Measurements from ENCODE around the gene CD22. TPM values are rescaled to one million over a fixed set of nuclear protein-coding genes. Genes with fewer than 3 reads are reported as not detected.
A peak's percentile ranks its signal among the peaks of the same experiment; 100 is the strongest.

Gene CD22
- total and polyA plus RNA-seq, 7 experiments from 2014 or later, result 0.70 to 23.9 (median 1.5) TPM

DNA sequence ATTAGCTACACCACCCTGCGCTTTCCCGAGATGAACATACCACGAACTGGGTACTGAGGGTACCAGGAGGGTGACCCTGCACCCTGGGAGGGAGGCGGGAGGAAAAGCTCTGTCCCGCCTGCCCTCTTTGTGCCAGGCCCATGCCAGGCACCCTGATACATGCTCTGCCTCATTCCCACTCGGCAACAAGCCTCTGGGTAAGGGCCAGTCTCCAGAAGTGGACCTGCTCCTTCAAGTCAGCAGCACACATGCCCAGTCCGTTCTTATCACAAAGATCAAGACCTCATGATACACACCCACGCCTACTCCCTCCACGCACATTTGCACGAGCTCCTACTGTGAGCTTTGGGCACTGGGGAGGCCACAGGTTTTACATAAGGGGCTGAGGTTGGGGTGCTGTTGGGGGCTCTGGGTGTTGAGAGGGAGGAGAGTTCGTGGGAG is 16.7 kb downstream of the CD22 start:
- ChIA-PET POLR2A (interaction anchor here (1.2 kb wide), 1 partner anchor 142 kb away, joined by 3 read pairs; no protein-coding TSS in a partner anchor), CTCF (interaction anchor here (0.6 kb wide), 1 partner anchor 116 kb away, joined by 4 read pairs; no protein-coding TSS in a partner anchor)
- peaks cover 0 to 3% (median 0%) of the 10 kb centered on the region in 11 donors for H3K9me3 Mint-ChIP-seq
- peak overlapping the region in 2 of 9 donors; percentile 19 to 77 for H3K27ac Mint-ChIP-seq
- no peak overlapping the region for H3K27ac ChIP-seq (ENCODE audit: low read depth, low read length)
- peaks cover 25 to 38% (median 27%) of the 10 kb centered on the region in 7 donors for H3K4me1 Mint-ChIP-seq
- peak overlapping the region in 4 of 10 donors; percentile 33 to 71 (median 60) for H3K4me3 Mint-ChIP-seq
- no peaks in the 10 kb centered on the region for H3K36me3 Mint-ChIP-seq
- H3K27me3 ChIP-seq (ENCODE audit: control insufficient read depth in 2 of 2, insufficient read depth in 2 of 2, low read length in 2 of 2), result no peaks in the 10 kb centered on the region
- H3K4me1 ChIP-seq (ENCODE audit: control insufficient read depth in 2 of 2, insufficient read depth in 2 of 2, low read length in 2 of 2), result peaks cover 18 to 22% of the 10 kb centered on the region in 2 donors
- no peaks in the 10 kb centered on the region for H3K36me3 ChIP-seq (ENCODE audit: control insufficient read depth in 2 of 3, insufficient read depth in 3 of 3, low read length in 3 of 3)
- H3K27me3 Mint-ChIP-seq, result peaks cover 0 to 17% (median 4%) of the 10 kb centered on the region in 5 donors
- H3K9me3 ChIP-seq (ENCODE audit: control insufficient read depth in 2 of 3, low read length in 3 of 3), result no peaks in the 10 kb centered on the region
- no peak overlapping the region for H3K4me3 ChIP-seq (ENCODE audit: low read length)
- DNase-seq, result no peak
- ATAC-seq, result no peak
- intact Hi-C loops (cut with micrococcal nuclease), result loop anchor here (2.0 to 10.0 kb wide), 2 partner anchors 77 to 201 kb away; partner anchors contain the start of genes USF2 (in 2 of the 2) and FXYD7 (in 1 of the 2)

GRCh38 chr19:35346193-35347052 is 17.4 kb downstream of the CD22 start:
- peak overlapping the region; percentile 36 for H3K4me3 ChIP-seq (ENCODE audit: low read length)
- H3K27ac ChIP-seq (ENCODE audit: low read depth, low read length), result no peak overlapping the region
- DNase-seq (peak; percentile 46 to 84 (median 70)), ATAC-seq (peak; percentile 85)
- H3K9me3 Mint-ChIP-seq, result peaks cover 0 to 3% (median 0%) of the 10 kb centered on the region in 11 donors
- H3K36me3 ChIP-seq (ENCODE audit: control insufficient read depth in 2 of 3, insufficient read depth in 3 of 3, low read length in 3 of 3), result no peaks in the 10 kb centered on the region
- H3K27ac Mint-ChIP-seq, result peak overlapping the region in 8 of 9 donors; percentile 14 to 95 (median 78)
- peaks cover 18 to 22% of the 10 kb centered on the region in 2 donors for H3K4me1 ChIP-seq (ENCODE audit: control insufficient read depth in 2 of 2, insufficient read depth in 2 of 2, low read length in 2 of 2)
- ChIA-PET CTCF (no interaction called here), POLR2A (interaction anchor here (0.8 to 1.2 kb wide), 2 partner anchors 65 to 143 kb away, joined by 3 read pairs; no protein-coding TSS in a partner anchor)
- H3K9me3 ChIP-seq (ENCODE audit: control insufficient read depth in 2 of 3, low read length in 3 of 3), result no peaks in the 10 kb centered on the region
- peak overlapping the region; percentile 45 to 82 (median 63) for H3K4me3 Mint-ChIP-seq
- H3K27me3 ChIP-seq (ENCODE audit: control insufficient read depth in 2 of 2, insufficient read depth in 2 of 2, low read length in 2 of 2), result no peaks in the 10 kb centered on the region
- no peaks in the 10 kb centered on the region for H3K36me3 Mint-ChIP-seq
- intact Hi-C loops (cut with micrococcal nuclease), result loop anchor here (2.0 to 10.0 kb wide), 2 partner anchors 78 to 202 kb away; partner anchors contain the start of genes USF2 (in 2 of the 2) and FXYD7 (in 1 of the 2)
- H3K27me3 Mint-ChIP-seq, result peaks cover 0 to 17% (median 4%) of the 10 kb centered on the region in 5 donors
- H3K4me1 Mint-ChIP-seq, result peaks cover 25 to 38% (median 27%) of the 10 kb centered on the region in 7 donors

DNA sequence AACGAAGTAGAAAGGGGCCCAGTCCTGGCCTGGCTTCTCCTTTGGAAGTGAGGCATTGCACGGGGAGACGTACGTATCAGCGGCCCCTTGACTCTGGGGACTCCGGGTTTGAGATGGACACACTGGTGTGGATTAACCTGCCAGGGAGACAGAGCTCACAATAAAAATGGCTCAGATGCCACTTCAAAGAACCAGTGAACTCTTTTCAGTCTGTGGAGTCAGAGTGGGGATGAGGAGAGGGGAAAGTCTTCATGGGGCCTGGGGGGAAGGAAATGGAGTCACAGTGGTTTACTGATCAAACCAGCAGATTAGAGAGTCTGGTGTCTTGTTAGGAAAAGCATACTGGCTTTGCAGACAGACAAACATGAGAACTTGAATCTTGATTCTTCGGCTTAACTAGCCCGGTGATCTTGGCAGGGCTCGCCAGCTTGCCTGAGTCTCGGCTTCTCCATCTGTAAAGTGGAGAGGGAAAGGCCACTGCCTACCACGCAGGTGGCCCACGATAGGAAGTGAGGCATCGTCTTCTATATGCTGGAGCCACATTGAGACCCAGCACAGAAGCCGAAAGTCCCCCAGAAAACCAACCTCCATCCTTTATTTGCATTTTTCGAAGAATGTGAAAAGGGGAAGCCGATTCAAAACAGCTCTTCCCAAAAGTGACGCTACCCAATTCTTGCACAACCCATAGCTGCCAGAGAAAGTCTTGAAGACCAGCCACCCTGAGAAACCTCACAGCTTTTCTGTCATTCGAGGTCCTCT is 18.4 kb downstream of the CD22 start, which contains the start of gene FFAR1:
Gene FFAR1 (plus strand): TSS at position 732 of the 759 bp plus-strand sequence. CDS start 3,650 bp downstream, outside the sequence.
- H3K36me3 Mint-ChIP-seq, result no peaks in the 10 kb centered on the region
- no peak within 1 kb of the TSS for H3K27ac ChIP-seq (ENCODE audit: low read depth, low read length)

GRCh38 chr19:35347930-35348298 is 18.9 kb downstream of the CD22 start:
- intact Hi-C loops (cut with micrococcal nuclease), result loop anchor here (2.0 to 10.0 kb wide), 2 partner anchors 79 to 203 kb away; partner anchors contain the start of genes USF2 (in 2 of the 2) and FXYD7 (in 1 of the 2)
- Mint-ChIP-seq H3K4me1 (peaks cover 22 to 42% (median 30%) of the 10 kb centered on the region in 7 donors), H3K27ac (peak overlapping the region in 6 of 9 donors; percentile 6 to 95 (median 76)), H3K27me3 (peaks cover 0 to 11% (median 4%) of the 10 kb centered on the region in 5 donors), H3K9me3 (peaks cover 0 to 3% (median 0%) of the 10 kb centered on the region in 11 donors), H3K36me3 (no peaks in the 10 kb centered on the region), H3K4me3 (peak overlapping the region in 9 of 10 donors; percentile 50 to 82 (median 59))
- CTCF ChIA-PET, result interaction anchor here (2.0 kb wide), 1 partner anchor 147 kb away, joined by 4 read pairs; no protein-coding TSS in a partner anchor
- H3K9me3 ChIP-seq (ENCODE audit: control insufficient read depth in 2 of 3, low read length in 3 of 3), result no peaks in the 10 kb centered on the region
- H3K36me3 ChIP-seq (ENCODE audit: control insufficient read depth in 2 of 3, insufficient read depth in 3 of 3, low read length in 3 of 3), result no peaks in the 10 kb centered on the region
- H3K27me3 ChIP-seq (ENCODE audit: control insufficient read depth in 2 of 2, insufficient read depth in 2 of 2, low read length in 2 of 2), result no peaks in the 10 kb centered on the region
- H3K27ac ChIP-seq (ENCODE audit: low read depth, low read length), result no peak overlapping the region
- peaks cover 18 to 26% of the 10 kb centered on the region in 2 donors for H3K4me1 ChIP-seq (ENCODE audit: control insufficient read depth in 2 of 2, insufficient read depth in 2 of 2, low read length in 2 of 2)
- ATAC-seq (no peak), DNase-seq (no peak)
- POLR2A ChIA-PET, result no interaction called here
- H3K4me3 ChIP-seq (ENCODE audit: low read length), result peak overlapping the region; percentile 36

More for the DNA sequence above, 18.4 kb downstream of the CD22 start, which contains the start of gene FFAR1:
- peak; percentile 70 for ATAC-seq
- ChIA-PET CTCF (interaction anchor here (2.0 kb wide), 1 partner anchor 148 kb away, joined by 4 read pairs; no protein-coding TSS in a partner anchor), POLR2A (interaction anchor here (0.8 kb wide), 1 partner anchor 66 kb away, joined by 3 read pairs; no protein-coding TSS in a partner anchor)
- H3K9me3 ChIP-seq (ENCODE audit: control insufficient read depth in 2 of 3, low read length in 3 of 3), result no peaks in the 10 kb centered on the region
- Mint-ChIP-seq H3K4me1 (peaks cover 22 to 38% (median 27%) of the 10 kb centered on the region in 7 donors), H3K4me3 (peak within 1 kb of the TSS; percentile 45 to 82 (median 63)), H3K27me3 (peaks cover 0 to 13% (median 4%) of the 10 kb centered on the region in 5 donors), H3K9me3 (peaks cover 0 to 3% (median 0%) of the 10 kb centered on the region in 11 donors), H3K27ac (peak within 1 kb of the TSS in 8 of 9 donors; percentile 14 to 95 (median 78))
- DNase-seq, result peak; percentile 9 to 71 (median 42)
- H3K4me1 ChIP-seq (ENCODE audit: control insufficient read depth in 2 of 2, insufficient read depth in 2 of 2, low read length in 2 of 2), result peaks cover 18 to 22% of the 10 kb centered on the region in 2 donors
- peak within 1 kb of the TSS; percentile 36 for H3K4me3 ChIP-seq (ENCODE audit: low read length)
- H3K27me3 ChIP-seq (ENCODE audit: control insufficient read depth in 2 of 2, insufficient read depth in 2 of 2, low read length in 2 of 2), result no peaks in the 10 kb centered on the region
- intact Hi-C loops (cut with micrococcal nuclease), result loop anchor here (2.0 to 10.0 kb wide), 2 partner anchors 79 to 203 kb away; partner anchors contain the start of genes USF2 (in 2 of the 2) and FXYD7 (in 1 of the 2)
- H3K36me3 ChIP-seq (ENCODE audit: control insufficient read depth in 2 of 3, insufficient read depth in 3 of 3, low read length in 3 of 3), result no peaks in the 10 kb centered on the region

DNA sequence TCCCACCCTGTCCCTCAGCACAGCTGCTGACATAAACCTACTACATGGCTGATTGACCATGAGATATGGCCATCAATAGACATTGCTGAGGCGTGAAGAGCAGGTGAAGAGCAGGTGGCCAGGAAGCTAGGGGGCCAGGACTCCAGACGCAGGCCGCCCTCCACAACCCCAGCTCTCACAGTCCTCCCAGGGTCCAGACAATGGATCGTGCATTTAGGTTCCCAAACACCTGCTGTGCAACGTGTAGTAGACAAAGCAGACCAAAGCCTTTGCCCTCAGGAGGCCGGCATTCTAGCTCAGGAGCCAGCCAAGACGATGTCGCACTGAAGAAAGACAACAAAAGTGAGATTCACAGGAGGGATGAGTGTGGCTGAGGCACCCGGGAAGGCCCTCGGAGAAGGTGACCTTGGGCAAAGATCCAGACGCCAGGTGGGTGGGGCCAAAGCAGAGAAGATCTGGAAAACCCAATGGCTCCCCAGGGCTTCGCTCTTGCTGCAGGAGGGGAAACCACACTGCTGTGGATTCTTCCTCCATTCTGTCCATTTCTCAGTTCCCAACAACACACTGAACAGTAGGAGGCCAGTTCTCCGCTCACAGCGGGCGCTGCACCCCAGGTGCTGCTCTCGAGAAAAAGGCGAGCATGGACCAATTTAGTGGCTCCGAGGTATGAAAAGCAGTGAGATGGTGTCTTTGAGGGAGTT is 20.1 kb downstream of the CD22 start:
- no peak overlapping the region for H3K4me3 ChIP-seq (ENCODE audit: low read length)
- intact Hi-C loops (cut with micrococcal nuclease), result loop anchor here in 1 of 2 donors (10.0 kb wide), 1 partner anchor 204 kb away; the partner anchor contains the start of gene FXYD7
- CTCF ChIA-PET, result interaction anchor here (2.0 kb wide), 1 partner anchor 146 kb away, joined by 4 read pairs; no protein-coding TSS in a partner anchor
- no peak overlapping the region for H3K27ac ChIP-seq (ENCODE audit: low read depth, low read length)
- peak in 1 of 9 donors; percentile 4 for DNase-seq
- Mint-ChIP-seq H3K27me3 (peaks cover 0 to 7% (median 4%) of the 10 kb centered on the region in 5 donors), H3K4me1 (peaks cover 22 to 44% (median 31%) of the 10 kb centered on the region in 7 donors), H3K4me3 (no peak overlapping the region), H3K9me3 (peaks cover 0 to 3% (median 0%) of the 10 kb centered on the region in 11 donors), H3K36me3 (no peaks in the 10 kb centered on the region), H3K27ac (peak overlapping the region in 1 of 9 donors; percentile 68)
- ATAC-seq, result no peak
- POLR2A ChIA-PET, result no interaction called here
- no peaks in the 10 kb centered on the region for H3K9me3 ChIP-seq (ENCODE audit: control insufficient read depth in 2 of 3, low read length in 3 of 3)
- no peaks in the 10 kb centered on the region for H3K27me3 ChIP-seq (ENCODE audit: control insufficient read depth in 2 of 2, insufficient read depth in 2 of 2, low read length in 2 of 2)
- H3K4me1 ChIP-seq (ENCODE audit: control insufficient read depth in 2 of 2, insufficient read depth in 2 of 2, low read length in 2 of 2), result peaks cover 18 to 27% of the 10 kb centered on the region in 2 donors
- no peaks in the 10 kb centered on the region for H3K36me3 ChIP-seq (ENCODE audit: control insufficient read depth in 2 of 3, insufficient read depth in 3 of 3, low read length in 3 of 3)

Measured in naive thymus-derived CD4-positive, alpha-beta T cell (primary cell).